Activated naive CD8-positive, alpha-beta T cell treated with anti-CD3 and anti-CD28 coated beads, Interleukin-2, amount 10 ng/mL, durations not matched to agents 7 days and 5 days (primary cell): ENCODE results near the gene CREB5. TPM values are rescaled to one million over a fixed set of nuclear protein-coding genes. Genes with fewer than 3 reads are reported as not detected.

Experiments
- ATAC-seq: fragments of 150-1000 bp; cut with Tn5 transposase; one replicate; pipeline ENCODE4 v1.10.0; 2021; ENCODE audit warnings: low read depth, moderate library complexity
- POLR2A ChIA-PET: fragments of 350-600 bp; sonication (Branson Sonifier 250); formaldehyde crosslinking; loops from one replicate; lab custom pipeline; 2021; ENCODE audit warnings: antibody characterized with exemption; lab: Charles Lee
- DNase-seq: peaks from one replicate; pipeline ENCODE4 v3.0.0; 2021
- H3K27ac Mint-ChIP-seq: one replicate; pipeline ENCODE4 v1.8.0; 2022; ENCODE audit warnings: mild to moderate bottlenecking, mixed read lengths
- H3K27me3 Mint-ChIP-seq: one replicate; pipeline ENCODE4 v1.8.0; 2022; ENCODE audit warnings: mild to moderate bottlenecking, moderate library complexity, mixed read lengths
- H3K36me3 Mint-ChIP-seq: one replicate; pipeline ENCODE4 v1.8.0; 2021; ENCODE audit warnings: mild to moderate bottlenecking, mixed read lengths
- H3K4me1 Mint-ChIP-seq: one replicate; pipeline ENCODE4 v1.8.0; 2021; ENCODE audit warnings: mixed read lengths
- H3K4me3 Mint-ChIP-seq: one replicate; pipeline ENCODE4 v1.8.0; 2022; ENCODE audit warnings: mild to moderate bottlenecking, moderate library complexity, mixed read lengths
- H3K9me3 Mint-ChIP-seq: one replicate; pipeline ENCODE4 v1.8.0; 2021; ENCODE audit warnings: mixed read lengths
- total RNA-seq, 2 experiments: library from RNA; stranded (reverse); gene quantifications; one replicate each; pipeline ENCODE4 v1.2.3, GENCODE V29; 2021

CREB5 gene
- total RNA-seq, 2 experiments from 2014 or later, result not detected

DNA sequence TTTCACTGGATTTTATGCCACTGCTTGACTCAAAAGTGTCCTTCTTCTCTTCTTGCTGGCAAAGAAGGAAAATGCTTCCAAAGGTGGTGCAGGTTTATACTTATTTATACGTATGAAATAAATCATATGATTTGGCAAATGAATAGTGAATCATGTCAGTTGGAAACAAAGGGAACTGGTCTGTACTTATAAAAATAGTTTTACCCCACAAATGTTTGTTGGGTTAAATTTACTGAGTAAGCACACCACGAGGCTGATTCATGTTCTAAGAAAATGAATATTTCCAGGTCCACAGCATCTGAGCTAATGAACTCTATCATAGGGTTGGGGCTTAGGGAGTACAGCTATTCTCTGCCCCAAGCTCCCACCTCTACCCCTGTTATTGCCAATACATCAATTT, 313.6 kb downstream of the CREB5 start:
- Mint-ChIP-seq H3K27me3 (peaks cover 6% of the 10 kb centered on the region), H3K4me1 (peaks cover 2% of the 10 kb centered on the region)

DNA sequence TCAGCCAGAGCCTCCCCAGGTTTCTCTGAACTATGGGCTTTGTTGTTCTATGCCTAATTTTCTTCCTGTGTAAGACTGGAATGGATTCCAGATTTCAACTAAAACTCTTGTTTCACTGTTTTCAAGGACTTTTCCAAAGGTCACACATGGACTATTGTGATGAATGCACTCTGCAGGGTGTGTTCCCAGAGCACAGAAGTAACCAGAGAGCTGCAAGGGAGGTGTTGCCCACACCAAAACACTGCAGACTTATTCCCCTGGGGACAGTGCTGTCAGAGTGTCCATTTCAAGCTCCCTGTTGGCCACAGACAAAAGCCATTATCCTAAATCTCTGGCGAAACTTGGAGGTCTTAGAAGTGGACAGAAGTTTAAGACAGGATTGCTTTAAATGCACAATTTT, 314.2 kb downstream of the CREB5 start:
- Mint-ChIP-seq H3K27ac (no peak overlapping the region), H3K9me3 (no peaks in the 10 kb centered on the region), H3K4me3 (no peak overlapping the region), H3K27me3 (peaks cover 6% of the 10 kb centered on the region), H3K36me3 (no peaks in the 10 kb centered on the region), H3K4me1 (peaks cover 2% of the 10 kb centered on the region)
- no peak for ATAC-seq
- DNase-seq, result no peak
- POLR2A ChIA-PET, result no interaction called here

More for the DNA sequence above, 313.6 kb downstream of the CREB5 start:
- no peaks in the 10 kb centered on the region for H3K36me3 Mint-ChIP-seq
- DNase-seq, result no peak
- POLR2A ChIA-PET, result no interaction called here
- no peak overlapping the region for H3K27ac Mint-ChIP-seq
- H3K9me3 Mint-ChIP-seq, result no peaks in the 10 kb centered on the region
- H3K4me3 Mint-ChIP-seq, result no peak overlapping the region
- no peak for ATAC-seq

DNA sequence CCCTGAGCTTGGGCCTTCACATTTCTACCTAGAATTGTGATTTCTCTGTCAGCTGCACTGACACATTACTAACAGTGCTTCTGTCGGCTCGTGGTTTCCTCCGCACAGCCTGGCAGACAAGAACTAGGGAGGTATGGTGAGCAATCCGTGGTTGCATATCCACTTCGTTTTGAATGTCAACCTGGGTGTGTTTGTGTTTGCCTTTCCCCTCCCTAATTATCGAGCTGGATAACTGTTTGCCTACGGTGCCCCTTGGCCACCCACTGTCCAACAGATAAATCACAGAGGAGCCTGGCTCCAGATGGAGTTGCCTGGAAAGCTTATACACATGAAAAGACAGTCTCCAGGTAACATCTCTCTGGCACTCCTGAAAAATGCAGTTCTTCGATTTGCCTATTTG, 317.0 kb downstream of the CREB5 start:
- DNase-seq (no peak), ATAC-seq (no peak)
- Mint-ChIP-seq H3K27me3 (peaks cover 7% of the 10 kb centered on the region), H3K27ac (no peak overlapping the region), H3K4me3 (no peak overlapping the region), H3K9me3 (no peaks in the 10 kb centered on the region), H3K4me1 (peaks cover 2% of the 10 kb centered on the region), H3K36me3 (no peaks in the 10 kb centered on the region)
- POLR2A ChIA-PET, result interaction anchor here (0.6 kb wide), 1 partner anchor 1679 kb away, joined by 3 read pairs; no protein-coding TSS in a partner anchor

DNA sequence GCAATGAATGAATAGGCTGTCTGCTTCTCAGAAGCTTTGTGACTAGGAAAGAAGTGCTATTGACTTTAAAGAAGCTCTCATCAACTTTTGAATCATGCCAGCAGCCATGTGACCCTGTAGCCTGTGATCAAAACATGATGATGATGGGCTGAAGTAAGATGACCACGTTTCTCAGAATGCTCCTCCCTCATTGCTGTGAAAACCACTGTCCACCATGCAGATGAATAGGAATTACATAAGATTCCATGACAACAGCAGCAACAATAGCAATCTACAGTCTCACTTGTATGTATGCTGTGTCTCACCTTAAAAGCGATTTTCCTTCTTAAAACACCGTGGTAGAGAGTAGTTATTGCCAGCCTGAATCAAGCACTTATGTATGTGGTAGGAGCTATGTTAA, 317.4 kb downstream of the CREB5 start:
- Mint-ChIP-seq H3K9me3 (no peaks in the 10 kb centered on the region), H3K27ac (no peak overlapping the region), H3K4me1 (peaks cover 2% of the 10 kb centered on the region), H3K4me3 (no peak overlapping the region), H3K27me3 (peaks cover 7% of the 10 kb centered on the region), H3K36me3 (no peaks in the 10 kb centered on the region)
- POLR2A ChIA-PET, result interaction anchor here (0.6 kb wide), 1 partner anchor 1678 kb away, joined by 3 read pairs; no protein-coding TSS in a partner anchor
- DNase-seq (no peak), ATAC-seq (no peak)

DNA sequence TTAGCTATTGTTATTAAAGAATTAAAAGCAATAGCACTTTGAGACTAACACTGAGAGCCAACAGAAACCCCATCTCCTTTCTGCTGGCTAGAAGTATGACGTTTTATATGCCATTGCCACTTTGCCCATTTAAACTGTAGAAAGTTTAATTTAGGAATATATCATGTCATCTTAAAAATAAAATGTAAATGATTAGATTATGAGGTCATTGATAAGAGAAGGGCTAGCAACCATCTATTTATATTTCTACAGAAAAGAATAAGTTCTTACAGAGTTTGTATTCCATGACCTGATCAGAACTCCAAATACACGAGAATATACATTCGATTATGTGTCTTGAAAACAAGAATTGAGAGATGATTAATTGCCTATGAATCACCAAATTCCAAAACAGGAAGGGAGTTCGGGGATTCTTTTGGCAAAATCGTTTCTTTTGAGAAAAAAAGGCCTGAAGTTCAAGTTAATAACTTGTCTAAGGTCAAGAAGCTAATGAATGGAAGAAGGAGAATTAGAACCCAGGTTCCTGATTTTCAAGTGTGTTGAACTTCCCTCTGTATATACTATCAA, 318.9 kb downstream of the CREB5 start:
- ATAC-seq (no peak), DNase-seq (no peak)
- POLR2A ChIA-PET, result no interaction called here
- Mint-ChIP-seq H3K4me3 (no peak overlapping the region), H3K27me3 (peaks cover 7% of the 10 kb centered on the region), H3K27ac (no peak overlapping the region), H3K4me1 (no peaks in the 10 kb centered on the region), H3K9me3 (no peaks in the 10 kb centered on the region), H3K36me3 (no peaks in the 10 kb centered on the region)

DNA sequence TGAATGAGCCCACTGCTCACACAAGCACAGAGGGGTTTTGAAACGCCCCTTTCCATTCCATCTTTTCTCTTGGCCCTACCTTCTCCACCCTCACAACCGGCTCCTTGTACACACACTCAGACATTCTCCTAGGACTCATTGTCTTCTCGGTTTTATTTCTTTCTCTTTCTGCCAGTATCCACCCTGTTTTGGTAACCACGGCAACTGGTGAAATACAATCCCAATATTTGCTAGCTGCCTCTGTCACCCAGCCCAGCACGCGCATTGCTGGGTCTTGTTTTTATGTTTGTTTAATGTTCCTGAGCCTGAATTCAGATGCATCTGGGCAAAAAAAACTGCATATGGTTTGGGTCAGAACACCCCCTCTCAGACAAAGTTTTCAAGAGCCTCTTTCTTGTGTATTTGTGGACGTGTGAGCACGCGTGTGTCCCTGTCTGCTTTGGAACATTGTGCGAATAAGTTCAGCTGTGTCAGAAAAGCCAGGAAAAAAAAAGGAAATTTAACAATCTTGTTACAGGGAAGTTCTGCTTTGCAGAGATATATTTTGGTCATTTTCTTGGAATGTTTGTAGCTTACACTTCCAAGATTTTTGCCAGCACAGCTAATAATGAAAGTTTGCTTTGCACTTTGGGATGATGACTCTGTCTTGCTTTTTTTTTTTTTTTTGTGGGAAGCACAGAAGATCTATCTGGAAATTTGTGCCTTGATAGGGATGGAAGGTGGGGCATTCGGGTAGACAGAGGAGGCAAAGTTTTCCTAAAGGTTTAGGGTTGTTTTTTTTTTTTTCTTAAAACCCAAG, 320.0 kb downstream of the CREB5 start:
- no peak overlapping the region for H3K27ac Mint-ChIP-seq
- H3K36me3 Mint-ChIP-seq, result no peaks in the 10 kb centered on the region
- ATAC-seq, result no peak
- H3K4me3 Mint-ChIP-seq, result no peak overlapping the region
- peaks cover 7% of the 10 kb centered on the region for H3K27me3 Mint-ChIP-seq
- POLR2A ChIA-PET, result interaction anchor here (0.6 kb wide), 1 partner anchor 1311 kb away, joined by 3 read pairs; no protein-coding TSS in a partner anchor
- DNase-seq, result no peak
- no peaks in the 10 kb centered on the region for H3K9me3 Mint-ChIP-seq
- no peaks in the 10 kb centered on the region for H3K4me1 Mint-ChIP-seq

DNA sequence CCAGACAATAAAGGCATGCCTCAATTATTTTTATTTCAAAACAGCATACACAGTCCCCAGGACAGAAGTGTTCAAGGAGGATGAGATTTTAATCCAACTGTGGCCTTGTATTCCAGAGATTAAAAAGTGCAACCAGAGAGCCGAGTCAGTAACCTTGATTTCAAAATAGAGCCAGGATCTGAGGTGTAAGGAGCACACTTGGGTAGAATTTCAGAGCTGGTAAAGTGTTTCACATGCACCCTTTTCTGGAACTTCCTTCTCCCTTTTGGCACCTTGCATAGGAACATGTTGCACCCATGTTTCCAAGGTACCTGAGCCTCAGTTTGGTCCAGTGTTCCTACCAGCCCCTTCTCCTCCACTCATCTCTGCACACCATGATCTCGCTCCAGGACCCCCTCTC, 320.7 kb downstream of the CREB5 start:
- Mint-ChIP-seq H3K36me3 (no peaks in the 10 kb centered on the region), H3K4me1 (no peaks in the 10 kb centered on the region), H3K27ac (no peak overlapping the region), H3K9me3 (no peaks in the 10 kb centered on the region), H3K4me3 (no peak overlapping the region), H3K27me3 (peaks cover 7% of the 10 kb centered on the region)
- POLR2A ChIA-PET, result no interaction called here
- DNase-seq, result no peak
- ATAC-seq, result no peak

DNA sequence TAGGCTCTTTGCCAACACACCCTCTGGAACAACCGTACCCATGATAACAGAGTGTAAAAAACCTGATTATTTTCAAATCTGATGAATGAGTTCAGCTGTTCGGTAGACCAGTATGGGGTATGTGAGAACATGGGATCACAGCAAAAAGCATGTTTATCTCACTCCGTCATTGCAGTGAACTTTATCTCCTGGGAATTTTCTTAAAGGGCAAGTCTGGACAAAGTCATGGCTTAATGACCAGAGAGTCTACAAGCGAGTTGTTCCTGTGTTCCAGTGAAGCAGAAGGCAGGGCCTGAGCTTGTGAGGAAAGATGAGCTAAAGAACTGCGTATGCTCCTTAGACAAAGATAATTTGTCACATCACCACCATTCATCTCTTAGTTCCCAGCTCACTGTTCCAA, 326.1 kb downstream of the CREB5 start:
- Mint-ChIP-seq H3K4me3 (no peak overlapping the region), H3K27me3 (peaks cover 2% of the 10 kb centered on the region), H3K9me3 (no peaks in the 10 kb centered on the region), H3K27ac (no peak overlapping the region), H3K36me3 (no peaks in the 10 kb centered on the region), H3K4me1 (no peaks in the 10 kb centered on the region)
- POLR2A ChIA-PET, result no interaction called here
- DNase-seq, result no peak
- no peak for ATAC-seq

DNA sequence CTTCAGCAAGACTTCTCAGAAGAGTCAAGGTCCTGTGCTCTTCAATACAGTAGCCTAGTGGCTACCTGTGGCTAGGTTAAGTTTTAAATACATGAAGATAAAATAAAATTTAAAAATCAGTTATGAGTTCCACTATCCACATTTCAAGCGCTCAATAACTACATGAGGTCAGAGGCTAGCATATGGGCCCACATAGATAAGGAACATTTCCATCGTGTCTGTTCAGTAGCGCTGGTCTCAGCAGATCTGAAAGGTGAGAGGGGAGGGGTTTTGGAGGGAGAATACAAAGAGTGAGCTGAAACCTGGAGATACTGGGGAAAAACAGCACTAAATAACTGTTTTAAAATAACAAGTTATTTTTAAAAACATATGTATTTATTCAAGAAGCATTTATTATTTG, 326.8 kb downstream of the CREB5 start:
- Mint-ChIP-seq H3K36me3 (no peaks in the 10 kb centered on the region), H3K27me3 (peaks cover 2% of the 10 kb centered on the region), H3K4me1 (no peaks in the 10 kb centered on the region), H3K27ac (no peak overlapping the region), H3K4me3 (no peak overlapping the region), H3K9me3 (no peaks in the 10 kb centered on the region)
- DNase-seq (no peak), ATAC-seq (no peak)
- POLR2A ChIA-PET, result no interaction called here

DNA sequence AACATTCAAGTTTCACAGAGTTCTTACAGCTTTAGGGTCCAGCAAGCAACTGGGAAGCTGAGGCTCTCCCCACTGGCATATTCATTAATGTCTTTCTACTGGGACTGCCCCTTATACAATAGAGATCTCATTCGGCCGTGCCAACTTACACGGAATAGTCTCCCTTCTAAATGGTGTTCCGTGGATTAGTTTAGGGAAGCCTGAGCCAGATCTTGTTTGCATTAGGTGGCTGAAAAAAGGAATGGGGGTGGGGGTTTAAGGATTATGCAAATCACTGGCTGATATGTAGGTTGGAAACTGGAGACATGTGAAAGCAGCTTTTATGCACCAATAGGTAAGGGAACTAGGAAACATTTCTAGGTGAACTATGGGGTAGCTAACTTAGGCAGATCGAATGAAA, 327.5 kb downstream of the CREB5 start:
- ATAC-seq (no peak), DNase-seq (no peak)
- Mint-ChIP-seq H3K4me3 (no peak overlapping the region), H3K27ac (no peak overlapping the region), H3K27me3 (peaks cover 2% of the 10 kb centered on the region), H3K9me3 (no peaks in the 10 kb centered on the region), H3K36me3 (no peaks in the 10 kb centered on the region), H3K4me1 (no peaks in the 10 kb centered on the region)
- POLR2A ChIA-PET, result no interaction called here

DNA sequence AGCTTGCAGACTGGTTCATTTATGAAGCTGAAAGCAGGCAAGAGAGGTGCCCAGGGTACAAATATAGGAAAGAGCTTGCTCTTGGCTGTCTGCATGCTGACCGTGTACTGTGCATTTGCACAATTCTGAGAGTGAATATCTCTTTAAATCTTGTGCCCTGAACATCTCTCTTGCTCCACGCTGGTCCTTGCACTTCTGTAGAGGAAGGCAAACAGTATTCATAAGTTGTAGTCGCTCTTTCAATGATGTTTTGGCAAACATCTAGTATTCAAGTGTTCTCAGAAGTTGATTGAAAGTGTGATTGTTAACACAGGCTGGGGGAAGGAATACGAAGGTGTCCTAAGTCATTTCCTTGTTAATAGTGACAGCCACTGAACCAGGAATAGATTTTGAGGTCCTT, 332.6 kb downstream of the CREB5 start:
- no peak for ATAC-seq
- POLR2A ChIA-PET, result no interaction called here
- no peak for DNase-seq
- Mint-ChIP-seq H3K4me1 (peaks cover 5% of the 10 kb centered on the region), H3K9me3 (peaks cover 2% of the 10 kb centered on the region), H3K27ac (no peak overlapping the region), H3K36me3 (no peaks in the 10 kb centered on the region), H3K27me3 (no peaks in the 10 kb centered on the region), H3K4me3 (no peak overlapping the region)

DNA sequence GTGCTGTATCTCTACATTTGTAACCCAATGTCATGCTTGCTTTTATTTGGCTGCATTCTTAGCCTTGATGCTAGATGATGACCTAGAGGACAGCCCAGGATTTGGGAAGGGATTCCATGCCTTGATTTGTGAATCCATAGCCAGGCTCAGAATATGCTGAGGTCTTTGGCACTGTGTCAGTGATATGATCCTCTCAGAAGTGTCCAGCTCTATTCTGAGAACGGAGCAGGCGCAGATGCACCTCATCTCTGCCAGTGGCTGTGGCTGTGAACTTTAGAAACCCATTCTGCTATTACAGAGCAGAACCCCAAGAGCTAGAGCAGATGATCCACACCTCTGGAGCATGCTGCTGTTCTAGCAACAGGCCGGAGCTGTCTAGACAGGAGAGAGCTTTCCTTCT, 333.0 kb downstream of the CREB5 start:
- no peak overlapping the region for H3K4me3 Mint-ChIP-seq
- H3K36me3 Mint-ChIP-seq, result no peaks in the 10 kb centered on the region
- H3K27me3 Mint-ChIP-seq, result no peaks in the 10 kb centered on the region
- DNase-seq (no peak), ATAC-seq (no peak)
- no peak overlapping the region for H3K27ac Mint-ChIP-seq
- POLR2A ChIA-PET, result no interaction called here
- H3K9me3 Mint-ChIP-seq, result peaks cover 2% of the 10 kb centered on the region
- peaks cover 5% of the 10 kb centered on the region for H3K4me1 Mint-ChIP-seq

DNA sequence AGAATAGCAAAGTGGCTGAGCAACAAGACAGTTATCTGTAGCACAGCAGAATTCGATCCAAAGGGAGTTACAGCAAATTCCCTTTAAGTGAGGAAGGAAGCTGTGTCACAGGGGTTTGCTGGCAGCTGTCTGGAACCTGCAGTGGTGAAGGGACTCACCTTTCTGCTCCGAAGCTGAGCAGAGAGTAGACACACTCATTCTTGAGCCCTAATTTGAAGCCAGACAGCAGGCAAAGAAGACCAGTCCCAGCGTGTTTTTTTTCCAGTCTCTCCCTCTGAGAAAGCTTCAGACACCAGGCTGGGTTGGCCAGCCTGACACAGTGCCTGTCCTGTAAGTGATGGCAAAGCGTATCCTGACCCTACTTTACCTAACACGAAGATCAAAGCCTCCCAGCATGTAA, 335.1 kb downstream of the CREB5 start:
- H3K27ac Mint-ChIP-seq, result no peak overlapping the region
- H3K36me3 Mint-ChIP-seq, result no peaks in the 10 kb centered on the region
- H3K9me3 Mint-ChIP-seq, result peaks cover 2% of the 10 kb centered on the region
- POLR2A ChIA-PET, result no interaction called here
- no peaks in the 10 kb centered on the region for H3K27me3 Mint-ChIP-seq
- peaks cover 5% of the 10 kb centered on the region for H3K4me1 Mint-ChIP-seq
- ATAC-seq (no peak), DNase-seq (no peak)
- no peak overlapping the region for H3K4me3 Mint-ChIP-seq

DNA sequence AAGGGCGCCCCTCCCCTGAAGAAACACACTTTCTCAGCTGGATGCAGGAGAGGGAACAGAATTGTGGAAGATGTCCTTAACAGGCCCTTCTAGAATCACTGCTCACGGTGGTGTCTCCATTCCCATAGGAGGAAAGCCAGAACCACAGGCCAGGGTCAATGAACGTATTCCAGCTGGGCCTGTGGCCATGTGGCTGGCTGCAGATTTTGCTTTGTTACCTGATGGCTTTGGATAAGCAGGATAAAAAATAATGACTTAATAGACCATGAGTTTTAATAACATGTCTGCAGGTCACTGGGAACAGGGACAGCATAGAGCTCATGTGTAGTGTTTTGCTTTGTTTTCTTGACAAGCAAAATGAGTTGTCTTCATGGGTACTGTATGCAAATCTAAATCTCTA, 335.5 kb downstream of the CREB5 start:
- no peaks in the 10 kb centered on the region for H3K36me3 Mint-ChIP-seq
- no peak for ATAC-seq
- no peak for DNase-seq
- H3K9me3 Mint-ChIP-seq, result peaks cover 2% of the 10 kb centered on the region
- H3K27ac Mint-ChIP-seq, result no peak overlapping the region
- no peak overlapping the region for H3K4me3 Mint-ChIP-seq
- peaks cover 5% of the 10 kb centered on the region for H3K4me1 Mint-ChIP-seq
- POLR2A ChIA-PET, result no interaction called here
- no peaks in the 10 kb centered on the region for H3K27me3 Mint-ChIP-seq
